ENCODE results near the gene ADAMTS12. TPM values are rescaled to one million over a fixed set of nuclear protein-coding genes. Genes with fewer than 3 reads are reported as not detected.
"Not testable (repeated sequence)": the region's sequence is repeated elsewhere in the genome, so short reads cannot be mapped to it uniquely, and the experiment has no call there.

ADAMTS12 gene
- total RNA-seq, 1 donor, result 6.9 TPM

DNA sequence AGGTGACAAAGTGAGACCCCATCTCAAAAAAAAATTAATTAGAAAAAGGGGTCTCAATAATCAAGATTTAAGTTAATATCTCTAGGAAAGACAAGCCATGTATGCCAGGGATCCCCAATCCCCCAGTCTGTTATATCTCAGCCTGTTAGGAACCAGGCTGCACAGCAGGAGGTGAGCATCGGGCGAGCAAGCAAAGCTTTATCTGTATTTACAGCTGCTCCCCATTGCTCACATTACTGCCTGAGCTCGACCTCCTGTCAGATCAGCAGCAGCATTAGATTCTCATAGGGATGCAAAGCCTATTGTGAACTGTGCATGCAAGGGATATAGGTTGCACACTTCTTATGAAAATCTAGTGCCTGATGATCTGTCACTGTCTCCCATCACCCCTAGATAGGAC is 334.2 kb downstream of the ADAMTS12 start:
- TF ChIP-seq, protein P1, sequence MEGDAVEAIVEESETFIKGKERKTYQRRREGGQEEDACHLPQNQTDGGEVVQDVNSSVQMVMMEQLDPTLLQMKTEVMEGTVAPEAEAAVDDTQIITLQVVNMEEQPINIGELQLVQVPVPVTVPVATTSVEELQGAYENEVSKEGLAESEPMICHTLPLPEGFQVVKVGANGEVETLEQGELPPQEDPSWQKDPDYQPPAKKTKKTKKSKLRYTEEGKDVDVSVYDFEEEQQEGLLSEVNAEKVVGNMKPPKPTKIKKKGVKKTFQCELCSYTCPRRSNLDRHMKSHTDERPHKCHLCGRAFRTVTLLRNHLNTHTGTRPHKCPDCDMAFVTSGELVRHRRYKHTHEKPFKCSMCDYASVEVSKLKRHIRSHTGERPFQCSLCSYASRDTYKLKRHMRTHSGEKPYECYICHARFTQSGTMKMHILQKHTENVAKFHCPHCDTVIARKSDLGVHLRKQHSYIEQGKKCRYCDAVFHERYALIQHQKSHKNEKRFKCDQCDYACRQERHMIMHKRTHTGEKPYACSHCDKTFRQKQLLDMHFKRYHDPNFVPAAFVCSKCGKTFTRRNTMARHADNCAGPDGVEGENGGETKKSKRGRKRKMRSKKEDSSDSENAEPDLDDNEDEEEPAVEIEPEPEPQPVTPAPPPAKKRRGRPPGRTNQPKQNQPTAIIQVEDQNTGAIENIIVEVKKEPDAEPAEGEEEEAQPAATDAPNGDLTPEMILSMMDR (IDR thresholded peaks at IDR 0.05; ENCODE audit: extremely low read depth, low read depth, low read length), result no peak
- no peak overlapping the region for H2AFZ ChIP-seq (ENCODE audit: low read length)

DNA sequence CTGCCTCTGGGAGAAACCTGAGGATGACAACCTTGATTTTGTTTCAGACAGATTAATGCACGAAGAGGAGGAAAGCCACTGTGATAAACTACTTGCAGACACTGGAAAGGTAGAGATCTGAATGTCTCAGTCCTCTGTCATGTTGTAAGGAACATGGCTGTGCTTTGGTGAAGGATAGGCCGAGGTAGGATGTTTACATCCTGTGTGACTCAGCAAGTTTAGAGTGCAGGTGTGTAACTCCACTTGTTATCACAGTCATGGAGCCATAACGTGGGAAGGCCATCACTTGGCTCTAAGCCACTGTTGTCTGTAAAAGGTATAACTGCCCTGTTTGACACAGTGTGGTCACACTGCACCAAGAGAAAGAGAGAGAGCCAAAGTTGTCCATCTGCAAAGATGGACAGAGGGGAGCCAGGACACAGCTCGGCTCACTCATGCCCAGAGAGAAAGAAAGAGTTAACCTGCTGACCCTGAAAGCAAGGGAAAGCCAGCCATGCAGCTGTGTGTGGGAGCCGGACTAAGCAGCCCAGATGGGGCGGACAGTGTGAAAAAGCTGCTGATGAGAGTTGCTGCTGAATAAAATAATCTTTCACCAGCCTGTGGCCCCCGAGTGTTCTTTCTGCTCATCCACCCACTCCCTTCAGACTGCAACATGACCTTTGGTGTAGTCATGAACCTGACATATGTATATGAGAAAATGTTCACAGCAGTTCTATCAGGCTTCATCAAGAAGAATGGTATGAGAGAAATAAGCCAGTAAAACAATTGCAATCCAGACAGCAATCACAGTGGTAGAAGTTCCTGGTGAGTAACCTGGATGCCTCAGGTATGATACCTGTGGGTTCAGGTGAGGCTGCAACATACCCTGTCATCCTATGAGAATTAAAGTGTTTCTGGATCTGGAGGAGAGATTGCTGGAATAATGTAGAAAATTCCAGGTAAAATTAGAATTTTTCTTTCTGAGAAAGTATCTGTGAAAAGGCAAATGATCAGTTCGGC is 335.2 kb downstream of the ADAMTS12 start:
- TF ChIP-seq, protein P1 (IDR thresholded peaks at IDR 0.05; ENCODE audit: extremely low read depth, low read depth, low read length), result no peak
- Histone ChIP-seq H3K36me3 (ENCODE audit: insufficient read depth, low read length) (peaks cover 4% of the 10 kb centered on the region), H3K4me1 (ENCODE audit: insufficient read depth, low read length) (peaks cover 3% of the 10 kb centered on the region), H3K9me3 (ENCODE audit: low read depth, low read length) (no peaks in the 10 kb centered on the region), H3K79me2 (ENCODE audit: insufficient read depth, low read length) (no peaks in the 10 kb centered on the region), H2AFZ (ENCODE audit: low read length) (no peak overlapping the region), H3K4me2 (ENCODE audit: insufficient read depth, low read length) (no peak overlapping the region), H3K27me3 (ENCODE audit: insufficient read depth, low read length) (no peaks in the 10 kb centered on the region), H3K27ac (ENCODE audit: low read depth, low read length) (no peak overlapping the region), H3K4me3 (ENCODE audit: insufficient read depth, low read length) (no peak overlapping the region), H4K20me1 (ENCODE audit: insufficient read depth, low read length) (peaks cover 4% of the 10 kb centered on the region)
- no peak for DNase-seq (ENCODE audit: insufficient read length, low spot score, missing footprints)

More for the DNA sequence above, 334.2 kb downstream of the ADAMTS12 start:
- Histone ChIP-seq H3K4me3 (ENCODE audit: insufficient read depth, low read length) (no peak overlapping the region), H3K36me3 (ENCODE audit: insufficient read depth, low read length) (peaks cover 4% of the 10 kb centered on the region), H3K9me3 (ENCODE audit: low read depth, low read length) (no peaks in the 10 kb centered on the region), H3K27me3 (ENCODE audit: insufficient read depth, low read length) (no peaks in the 10 kb centered on the region), H3K4me2 (ENCODE audit: insufficient read depth, low read length) (no peak overlapping the region), H3K79me2 (ENCODE audit: insufficient read depth, low read length) (no peaks in the 10 kb centered on the region), H3K27ac (ENCODE audit: low read depth, low read length) (no peak overlapping the region), H4K20me1 (ENCODE audit: insufficient read depth, low read length) (peaks cover 4% of the 10 kb centered on the region), H3K4me1 (ENCODE audit: insufficient read depth, low read length) (peaks cover 3% of the 10 kb centered on the region)
- no peak for DNase-seq (ENCODE audit: insufficient read length, low spot score, missing footprints)

DNA sequence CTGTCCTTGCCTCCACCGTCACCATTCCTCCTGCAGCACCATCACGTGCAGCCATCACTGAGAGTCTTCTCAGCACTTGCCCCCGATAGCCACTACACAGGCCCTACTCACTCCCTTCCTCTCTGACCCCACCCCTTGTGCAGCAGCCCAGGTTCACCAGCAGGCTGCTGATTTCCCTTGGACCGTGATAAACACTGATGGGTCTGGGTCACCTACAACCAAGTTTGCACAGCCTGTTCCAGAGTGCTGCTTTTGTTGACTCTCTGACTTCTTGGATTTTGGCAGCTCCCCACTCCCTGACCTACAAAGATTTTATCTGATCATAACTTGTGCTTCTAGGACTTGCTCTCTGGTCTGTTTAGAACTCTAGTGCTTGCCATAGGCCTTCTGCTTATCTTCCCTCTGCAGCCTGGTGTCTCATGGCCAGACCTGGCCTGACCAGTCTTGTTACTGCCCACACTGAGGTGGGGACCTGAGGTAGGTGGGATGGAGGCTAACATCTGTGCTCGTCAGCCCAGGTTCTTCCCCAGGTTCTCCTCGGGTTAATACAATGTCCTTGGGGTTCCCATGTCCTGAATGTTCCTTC is 341.7 kb downstream of the ADAMTS12 start:
- TF ChIP-seq, protein P1 (IDR thresholded peaks at IDR 0.05; ENCODE audit: extremely low read depth, low read depth, low read length), result no peak
- no peaks in the 10 kb centered on the region for H3K4me1 ChIP-seq (ENCODE audit: insufficient read depth, low read length)

DNA sequence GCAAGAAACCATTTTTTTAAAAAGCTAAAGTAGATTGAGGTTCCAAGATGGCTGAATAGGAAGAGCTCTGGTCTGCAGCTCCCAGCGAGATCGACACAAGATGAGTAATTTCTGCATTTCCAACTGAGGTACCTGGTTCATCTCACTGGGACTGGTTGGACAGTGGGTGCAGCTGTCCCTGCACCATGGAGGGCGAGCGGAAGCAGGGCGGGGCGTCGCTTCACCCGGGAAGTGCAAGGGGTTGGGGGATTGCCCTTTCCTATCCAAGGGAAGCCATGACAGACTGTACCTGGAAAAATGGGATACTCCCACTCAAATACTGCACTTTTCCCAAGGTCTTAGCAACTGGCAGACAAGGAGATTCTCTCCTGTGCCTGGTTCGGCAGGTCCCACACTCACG is 352.0 kb downstream of the ADAMTS12 start:
- H3K36me3 ChIP-seq (ENCODE audit: insufficient read depth, low read length); H3K27me3 ChIP-seq (ENCODE audit: insufficient read depth, low read length); DNase-seq (ENCODE audit: insufficient read length, low spot score, missing footprints); H3K9me3 ChIP-seq (ENCODE audit: low read depth, low read length); H3K4me2 ChIP-seq (ENCODE audit: insufficient read depth, low read length); H2AFZ ChIP-seq (ENCODE audit: low read length); H4K20me1 ChIP-seq (ENCODE audit: insufficient read depth, low read length); H3K4me3 ChIP-seq (ENCODE audit: insufficient read depth, low read length); H3K79me2 ChIP-seq (ENCODE audit: insufficient read depth, low read length); H3K27ac ChIP-seq (ENCODE audit: low read depth, low read length); H3K4me1 ChIP-seq (ENCODE audit: insufficient read depth, low read length): not testable (repeated sequence)

More for the DNA sequence above, 341.7 kb downstream of the ADAMTS12 start:
- H2AFZ ChIP-seq (ENCODE audit: low read length), result no peak overlapping the region
- no peaks in the 10 kb centered on the region for H3K79me2 ChIP-seq (ENCODE audit: insufficient read depth, low read length)
- peaks cover 10% of the 10 kb centered on the region for H3K36me3 ChIP-seq (ENCODE audit: insufficient read depth, low read length)
- DNase-seq (ENCODE audit: insufficient read length, low spot score, missing footprints), result no peak
- H3K27me3 ChIP-seq (ENCODE audit: insufficient read depth, low read length), result no peaks in the 10 kb centered on the region
- H3K4me2 ChIP-seq (ENCODE audit: insufficient read depth, low read length), result no peak overlapping the region
- no peaks in the 10 kb centered on the region for H4K20me1 ChIP-seq (ENCODE audit: insufficient read depth, low read length)
- H3K4me3 ChIP-seq (ENCODE audit: insufficient read depth, low read length), result no peak overlapping the region
- no peaks in the 10 kb centered on the region for H3K9me3 ChIP-seq (ENCODE audit: low read depth, low read length)
- H3K27ac ChIP-seq (ENCODE audit: low read depth, low read length), result no peak overlapping the region
